ENCODE measurements around the gene USPL1. TPM values are rescaled to one million over a fixed set of nuclear protein-coding genes. Genes with fewer than 3 reads are reported as not detected.
"Not testable (repeated sequence)": the region's sequence is repeated elsewhere in the genome, so short reads cannot be mapped to it uniquely, and the experiment has no call there.

Gene USPL1
- total RNA-seq, 1 donor from 2014 or later = 24.9 TPM

DNA sequence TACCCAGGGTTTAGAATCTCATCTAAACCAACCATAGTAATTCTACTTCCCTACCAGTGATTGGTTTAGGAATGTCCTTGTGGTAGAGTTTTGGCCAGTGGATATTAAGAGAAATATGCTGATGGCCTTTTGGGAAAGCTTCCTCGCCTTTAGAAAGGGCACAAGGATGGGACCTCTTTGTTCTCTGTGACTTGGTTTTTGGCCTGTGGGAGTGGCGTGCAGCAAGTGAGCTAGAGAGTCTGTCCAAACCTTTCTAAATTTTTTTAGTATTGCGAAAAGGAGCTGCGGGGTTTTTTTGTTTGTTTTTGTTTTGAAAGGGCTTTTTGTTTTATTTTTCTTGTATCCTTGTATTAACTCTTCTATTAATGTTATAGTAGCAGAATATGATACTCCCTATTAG is 20.6 kb downstream of the USPL1 start:
- Mint-ChIP-seq H3K27me3 (ENCODE audit: low read depth) (no peaks in the 10 kb centered on the region), H3K4me3 (no peak overlapping the region), H3K4me1 (peaks cover 3% of the 10 kb centered on the region), H3K27ac (ENCODE audit: unreplicated experiment) (no peak overlapping the region), H3K9me3 (peaks cover 3% of the 10 kb centered on the region), H3K36me3 (ENCODE audit: low read depth) (peaks cover 27% of the 10 kb centered on the region)
- TF ChIP-seq, protein P1, sequence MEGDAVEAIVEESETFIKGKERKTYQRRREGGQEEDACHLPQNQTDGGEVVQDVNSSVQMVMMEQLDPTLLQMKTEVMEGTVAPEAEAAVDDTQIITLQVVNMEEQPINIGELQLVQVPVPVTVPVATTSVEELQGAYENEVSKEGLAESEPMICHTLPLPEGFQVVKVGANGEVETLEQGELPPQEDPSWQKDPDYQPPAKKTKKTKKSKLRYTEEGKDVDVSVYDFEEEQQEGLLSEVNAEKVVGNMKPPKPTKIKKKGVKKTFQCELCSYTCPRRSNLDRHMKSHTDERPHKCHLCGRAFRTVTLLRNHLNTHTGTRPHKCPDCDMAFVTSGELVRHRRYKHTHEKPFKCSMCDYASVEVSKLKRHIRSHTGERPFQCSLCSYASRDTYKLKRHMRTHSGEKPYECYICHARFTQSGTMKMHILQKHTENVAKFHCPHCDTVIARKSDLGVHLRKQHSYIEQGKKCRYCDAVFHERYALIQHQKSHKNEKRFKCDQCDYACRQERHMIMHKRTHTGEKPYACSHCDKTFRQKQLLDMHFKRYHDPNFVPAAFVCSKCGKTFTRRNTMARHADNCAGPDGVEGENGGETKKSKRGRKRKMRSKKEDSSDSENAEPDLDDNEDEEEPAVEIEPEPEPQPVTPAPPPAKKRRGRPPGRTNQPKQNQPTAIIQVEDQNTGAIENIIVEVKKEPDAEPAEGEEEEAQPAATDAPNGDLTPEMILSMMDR (conservative IDR thresholded peaks at IDR 0.05) = no peak
- DNase-seq (ENCODE audit: low read depth, low spot score) = no peak

DNA sequence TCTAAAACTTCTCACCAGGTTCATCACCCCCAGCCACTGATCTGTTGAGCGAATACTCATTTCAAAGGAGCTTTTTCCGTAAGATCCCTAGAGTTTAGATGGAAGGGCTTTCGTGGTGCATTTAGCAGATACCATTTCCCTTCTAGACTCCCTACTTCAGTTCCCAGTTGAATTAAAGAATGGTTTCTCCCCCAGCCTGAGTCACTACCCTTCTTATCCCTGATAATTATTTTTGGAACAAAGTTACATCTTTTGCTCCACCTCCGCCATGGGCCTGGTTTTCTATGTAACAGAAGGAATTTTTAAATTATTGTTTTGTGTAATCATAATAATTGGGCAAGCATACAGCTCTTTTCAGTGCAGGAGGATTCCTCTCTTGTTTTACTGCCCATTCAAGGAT is 22.0 kb downstream of the USPL1 start:
- Mint-ChIP-seq H3K27me3 (ENCODE audit: low read depth) (no peaks in the 10 kb centered on the region), H3K36me3 (ENCODE audit: low read depth) (peaks cover 18% of the 10 kb centered on the region), H3K9me3 (no peaks in the 10 kb centered on the region), H3K4me1 (no peaks in the 10 kb centered on the region), H3K27ac (ENCODE audit: unreplicated experiment) (no peak overlapping the region), H3K4me3 (no peak overlapping the region)
- no peak for DNase-seq (ENCODE audit: low read depth, low spot score)
- TF ChIP-seq, protein P1 (conservative IDR thresholded peaks at IDR 0.05) = no peak

DNA sequence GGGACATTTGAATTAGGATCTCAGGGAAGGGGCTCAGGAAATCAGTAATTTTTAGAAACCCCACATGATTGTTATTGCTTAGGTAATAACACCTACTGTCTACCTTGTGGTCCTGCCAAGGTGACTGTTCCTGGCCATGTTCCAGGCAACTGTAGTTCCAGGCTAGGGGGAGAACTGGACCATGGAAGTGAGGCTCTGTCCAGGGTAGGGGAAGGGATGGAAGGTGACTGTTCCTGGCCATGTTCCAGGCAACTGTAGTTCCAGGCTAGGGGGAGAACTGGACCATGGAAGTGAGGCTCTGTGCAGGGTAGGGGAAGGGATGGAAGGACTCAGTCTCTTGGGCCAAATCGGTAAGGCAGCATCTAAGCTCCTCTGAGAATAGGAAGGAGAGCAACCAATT is 23.5 kb downstream of the USPL1 start:
- H3K27ac Mint-ChIP-seq (ENCODE audit: unreplicated experiment); DNase-seq (ENCODE audit: low read depth, low spot score); H3K27me3 Mint-ChIP-seq (ENCODE audit: low read depth); H3K4me1 Mint-ChIP-seq; H3K9me3 Mint-ChIP-seq; H3K4me3 Mint-ChIP-seq: not testable (repeated sequence)
- peaks cover 15% of the 10 kb centered on the region for H3K36me3 Mint-ChIP-seq (ENCODE audit: low read depth)

DNA sequence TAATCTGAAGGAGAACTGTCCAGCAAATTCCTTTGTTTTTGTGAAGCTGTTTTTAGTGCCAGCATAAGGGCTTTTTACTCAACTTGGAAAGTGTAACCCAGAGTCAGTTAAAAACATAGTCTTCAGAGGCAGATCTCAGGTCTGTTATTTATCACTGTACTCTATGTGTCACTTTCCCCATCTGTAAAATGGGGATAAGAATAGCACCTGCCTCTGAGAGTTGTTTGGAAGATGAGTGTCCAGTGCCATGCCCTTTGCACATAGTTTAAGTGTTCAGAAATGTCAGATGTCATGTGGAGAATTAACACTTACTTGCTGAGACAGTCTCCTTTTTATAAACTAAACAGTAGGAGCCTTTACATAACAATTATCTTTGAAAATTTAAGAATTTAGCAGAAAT is 27.9 kb downstream of the USPL1 start:
- Mint-ChIP-seq H3K9me3 (no peaks in the 10 kb centered on the region), H3K4me3 (no peak overlapping the region), H3K27ac (ENCODE audit: unreplicated experiment) (no peak overlapping the region), H3K4me1 (no peaks in the 10 kb centered on the region), H3K36me3 (ENCODE audit: low read depth) (peaks cover 20% of the 10 kb centered on the region), H3K27me3 (ENCODE audit: low read depth) (no peaks in the 10 kb centered on the region)
- TF ChIP-seq, protein P1 (conservative IDR thresholded peaks at IDR 0.05) = no peak
- DNase-seq (ENCODE audit: low read depth, low spot score) = no peak

DNA sequence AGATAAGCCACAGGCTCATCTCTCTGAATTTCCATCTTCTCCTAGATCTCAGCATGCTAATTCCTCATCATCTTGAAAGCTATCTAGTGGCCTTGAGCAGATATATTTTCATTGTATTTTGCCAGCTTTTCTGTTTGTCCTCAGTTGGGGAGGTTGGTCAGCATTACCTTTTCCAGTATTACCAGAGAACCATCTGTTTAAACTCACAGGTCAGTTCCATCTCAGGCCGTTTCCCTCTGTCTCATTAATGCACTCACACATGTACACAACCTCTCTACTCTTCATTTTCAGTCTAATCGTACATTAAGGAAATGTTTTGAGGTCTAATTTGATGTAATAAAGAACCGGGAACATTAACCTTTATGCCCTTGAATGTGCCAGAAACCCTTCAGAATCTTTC is 29.7 kb downstream of the USPL1 start:
- no peaks in the 10 kb centered on the region for H3K9me3 Mint-ChIP-seq
- no peak overlapping the region for H3K27ac Mint-ChIP-seq (ENCODE audit: unreplicated experiment)
- H3K4me1 Mint-ChIP-seq = no peaks in the 10 kb centered on the region
- no peak overlapping the region for H3K4me3 Mint-ChIP-seq
- H3K27me3 Mint-ChIP-seq (ENCODE audit: low read depth) = no peaks in the 10 kb centered on the region
- peaks cover 15% of the 10 kb centered on the region for H3K36me3 Mint-ChIP-seq (ENCODE audit: low read depth)
- TF ChIP-seq, protein P1 (conservative IDR thresholded peaks at IDR 0.05) = no peak
- DNase-seq (ENCODE audit: low read depth, low spot score) = no peak

DNA sequence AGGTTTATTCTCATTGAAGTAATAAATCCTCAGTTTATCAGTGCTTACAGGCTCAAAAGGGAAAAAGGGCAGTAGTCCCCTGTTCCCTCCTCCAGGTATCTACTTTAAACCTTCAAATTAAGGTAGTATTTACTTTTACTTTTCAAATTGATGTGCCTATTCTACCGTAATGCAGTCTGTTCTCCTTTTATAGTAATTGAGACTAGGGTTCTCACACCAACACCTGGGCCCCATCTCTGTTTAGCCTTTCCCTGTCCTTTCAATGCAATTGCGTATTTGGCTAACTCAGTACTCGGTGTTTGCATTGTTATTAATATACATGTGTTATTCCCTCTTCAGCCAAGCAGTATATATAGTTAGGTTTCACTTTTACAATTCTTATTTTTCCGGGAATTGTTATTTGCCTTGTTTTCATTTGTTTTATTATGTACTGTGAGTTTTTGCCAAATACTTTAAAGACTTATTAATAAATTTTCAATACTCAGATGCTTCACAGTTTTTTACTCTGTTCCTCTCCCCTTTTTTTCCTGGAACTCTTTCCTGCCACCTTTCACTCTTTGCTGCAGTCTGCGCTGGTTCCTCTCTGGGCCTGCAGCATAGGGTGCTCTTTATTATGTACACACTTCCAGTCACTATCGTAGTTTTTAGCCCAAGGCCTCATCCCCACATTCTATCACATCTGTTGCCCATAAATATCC is 30.3 kb downstream of the USPL1 start:
- H3K27me3 Mint-ChIP-seq (ENCODE audit: low read depth) = no peaks in the 10 kb centered on the region
- H3K9me3 Mint-ChIP-seq = no peaks in the 10 kb centered on the region
- H3K27ac Mint-ChIP-seq (ENCODE audit: unreplicated experiment) = no peak overlapping the region
- no peak overlapping the region for H3K4me3 Mint-ChIP-seq
- TF ChIP-seq, protein P1 (conservative IDR thresholded peaks at IDR 0.05) = no peak
- DNase-seq (ENCODE audit: low read depth, low spot score) = no peak
- no peaks in the 10 kb centered on the region for H3K4me1 Mint-ChIP-seq
- peaks cover 15% of the 10 kb centered on the region for H3K36me3 Mint-ChIP-seq (ENCODE audit: low read depth)
